ENCODE results near the gene ALOX15B.

Gene ALOX15B

GRCh38 chr17:8019665-8020650 is 18.9 kb upstream of the ALOX15B start:
- Histone ChIP-seq H3K4me2 (ENCODE audit: low read length) (no peak overlapping the region), H2AFZ (ENCODE audit: low read depth, low read length) (no peak overlapping the region; the same call in 1 of the 2 replicates), H3K9me3 (ENCODE audit: insufficient read depth, low read length) (no peaks in the 10 kb centered on the region), H3K27ac (ENCODE audit: low read length) (no peak overlapping the region), H3K79me2 (ENCODE audit: low read length) (no peaks in the 10 kb centered on the region), H3K9ac (ENCODE audit: low read length) (no peak overlapping the region), H3K4me1 (ENCODE audit: low read length) (no peaks in the 10 kb centered on the region), H3K27me3 (ENCODE audit: low read depth, low read length) (no peaks in the 10 kb centered on the region), H3K4me3 (ENCODE audit: low read length) (no peak overlapping the region), H4K20me1 (ENCODE audit: insufficient read depth, low read length) (no peaks in the 10 kb centered on the region), H3K36me3 (replicated peaks; ENCODE audit: low read depth, low read length) (no peaks in the 10 kb centered on the region)
- TF ChIP-seq EZH2phosphoT487 (IDR thresholded peaks at IDR 0.05; ENCODE audit: low read depth), result no peak
- TF ChIP-seq CTCF (IDR thresholded peaks at IDR 0.05; ENCODE audit: low read depth, low read length), result no peak

DNA sequence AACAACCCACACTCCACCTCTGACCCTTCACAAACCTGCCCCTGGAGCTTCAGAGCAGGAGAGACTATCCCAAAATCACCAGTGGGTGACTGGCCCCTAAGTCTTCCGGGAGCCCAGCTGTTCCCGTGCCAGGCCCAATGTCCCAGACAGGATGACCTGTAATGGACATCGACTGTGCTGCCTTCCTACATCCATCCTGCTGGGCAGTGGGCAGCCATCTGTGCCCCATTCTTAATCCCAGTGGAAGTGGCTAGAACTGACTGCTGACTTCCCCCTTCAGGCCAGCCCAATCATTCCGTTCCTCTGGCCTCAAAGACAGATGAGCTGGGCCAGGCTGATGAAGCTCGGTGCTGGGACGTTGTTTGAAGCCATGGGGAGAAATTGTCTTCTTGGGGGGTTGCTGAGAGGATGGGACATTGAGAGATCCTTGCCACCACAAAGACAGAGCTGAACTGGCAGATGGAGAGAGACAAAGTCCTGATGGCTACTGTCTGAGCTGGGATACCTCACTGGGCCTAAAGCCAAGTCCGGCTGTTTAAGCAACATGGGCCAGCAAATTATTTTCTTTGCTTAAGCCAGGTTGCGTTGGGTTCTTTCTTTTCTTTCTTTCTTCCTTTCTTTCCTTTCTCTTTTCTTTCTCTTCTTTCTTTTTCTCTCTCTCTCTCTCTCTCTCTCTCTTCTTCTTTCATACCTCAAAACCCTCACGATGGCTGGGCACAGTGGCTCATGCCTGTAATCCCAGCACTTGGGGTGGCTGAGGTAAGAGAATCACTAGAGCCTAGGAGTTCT is 17.9 kb upstream of the ALOX15B start:
- no peak overlapping the region for H3K4me2 ChIP-seq (ENCODE audit: low read length)

DNA sequence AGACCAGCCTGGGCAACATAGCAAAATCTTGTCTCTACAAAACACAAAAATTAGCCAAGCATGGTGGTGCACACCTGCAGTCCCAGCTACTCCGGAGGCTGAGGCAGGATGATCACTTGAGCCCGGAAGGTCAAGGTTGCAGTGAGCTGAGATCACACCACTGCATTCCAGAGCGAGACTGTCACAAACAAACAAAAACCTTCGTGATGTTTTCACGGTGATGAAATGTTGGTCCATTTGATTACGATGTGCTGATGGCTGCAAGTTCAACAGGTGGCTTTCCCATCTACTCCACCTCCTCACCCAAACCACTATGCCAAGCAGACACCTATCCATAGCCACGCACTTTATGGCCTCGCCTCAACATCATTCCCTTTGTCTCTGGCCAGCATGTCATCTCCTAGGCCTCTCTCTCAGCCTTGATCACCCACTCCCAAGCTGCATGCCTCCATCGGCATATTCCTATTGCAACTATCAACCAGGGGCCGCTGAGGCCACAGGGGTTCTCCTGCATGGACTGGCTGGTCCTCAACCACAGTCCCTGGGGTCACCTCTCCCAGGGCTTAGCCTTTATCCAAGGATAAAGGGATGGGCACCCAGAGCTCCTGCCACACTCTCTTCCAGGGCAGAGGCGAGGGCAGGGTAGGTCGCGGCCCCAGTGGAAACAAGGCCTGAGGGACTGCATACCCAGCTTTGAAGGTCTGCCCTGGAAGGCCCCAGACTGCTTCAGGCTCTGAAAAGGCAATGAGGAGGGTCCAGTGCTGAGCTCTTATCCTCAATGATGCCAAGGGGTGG is 17.1 kb upstream of the ALOX15B start:
- Histone ChIP-seq H3K27me3 (ENCODE audit: low read depth, low read length) (no peaks in the 10 kb centered on the region), H4K20me1 (ENCODE audit: insufficient read depth, low read length) (no peaks in the 10 kb centered on the region), H3K36me3 (replicated peaks; ENCODE audit: low read depth, low read length) (no peaks in the 10 kb centered on the region), H3K4me1 (ENCODE audit: low read length) (no peaks in the 10 kb centered on the region), H3K4me3 (ENCODE audit: low read length) (no peak overlapping the region), H3K27ac (ENCODE audit: low read length) (no peak overlapping the region), H3K4me2 (ENCODE audit: low read length) (no peak overlapping the region), H3K9me3 (ENCODE audit: insufficient read depth, low read length) (no peaks in the 10 kb centered on the region), H3K9ac (ENCODE audit: low read length) (no peak overlapping the region), H3K79me2 (ENCODE audit: low read length) (no peaks in the 10 kb centered on the region), H2AFZ (ENCODE audit: low read depth, low read length) (no peak overlapping the region)
- no peak for TF ChIP-seq EZH2phosphoT487 (IDR thresholded peaks at IDR 0.05; ENCODE audit: low read depth)
- TF ChIP-seq CTCF (IDR thresholded peaks at IDR 0.05; ENCODE audit: low read depth, low read length), result no peak

More for the DNA sequence above, 17.9 kb upstream of the ALOX15B start:
- no peak overlapping the region for H3K9ac ChIP-seq (ENCODE audit: low read length)
- H3K27ac ChIP-seq (ENCODE audit: low read length), result no peak overlapping the region
- H3K79me2 ChIP-seq (ENCODE audit: low read length), result no peaks in the 10 kb centered on the region
- no peaks in the 10 kb centered on the region for H3K9me3 ChIP-seq (ENCODE audit: insufficient read depth, low read length)
- H4K20me1 ChIP-seq (ENCODE audit: insufficient read depth, low read length), result no peaks in the 10 kb centered on the region
- TF ChIP-seq CTCF (IDR thresholded peaks at IDR 0.05; ENCODE audit: low read depth, low read length), result no peak
- no peak for TF ChIP-seq EZH2phosphoT487 (IDR thresholded peaks at IDR 0.05; ENCODE audit: low read depth)
- H3K36me3 ChIP-seq (replicated peaks; ENCODE audit: low read depth, low read length), result no peaks in the 10 kb centered on the region
- no peak overlapping the region for H3K4me3 ChIP-seq (ENCODE audit: low read length)
- no peak overlapping the region for H2AFZ ChIP-seq (ENCODE audit: low read depth, low read length)
- no peaks in the 10 kb centered on the region for H3K27me3 ChIP-seq (ENCODE audit: low read depth, low read length)
- no peaks in the 10 kb centered on the region for H3K4me1 ChIP-seq (ENCODE audit: low read length)
